Panc1 (cell line): ENCODE results near the gene MRPS7. TPM values are rescaled to one million over a fixed set of nuclear protein-coding genes. Genes with fewer than 3 reads are reported as not detected.
A peak's percentile ranks its signal among the peaks of the same experiment; 100 is the strongest.

Experiments
- ATAC-seq: fragments of 200-7000 bp; cut with Tn5 transposase; 2 replicates; pipeline ENCODE4 v1.9.1; 2020; ENCODE audit warnings: mild to moderate bottlenecking, moderate library complexity
- BruUV-seq: library from RNA; stranded (reverse); fragments of 400-500 nt; replicated peaks from 2 replicates; lab custom pipeline; 2021; lab: Mats Ljungman, UMichigan
- CTCF ChIA-PET: fragments of 300-600 bp; sonication (Branson Sonifier 250); formaldehyde crosslinking; loops from one replicate; lab custom pipeline; 2022; ENCODE audit warnings: antibody characterized with exemption; lab: Charles Lee
- POLR2A ChIA-PET: fragments of 300-600 bp; sonication (Branson Sonifier 250); formaldehyde crosslinking; loops from one replicate; lab custom pipeline; 2022; ENCODE audit warnings: antibody characterized with exemption; lab: Charles Lee
- DNase-seq: peaks from one replicate; pipeline ENCODE4 v3.0.0-alpha.2; 2010; ENCODE audit warnings: low read depth, low spot score
- H3K27ac ChIP-seq: 2 replicates; pipeline ENCODE4 v1.5.1; 2011; ENCODE audit warnings: mild to moderate bottlenecking, low read length, inconsistent platforms
- H3K27me3 ChIP-seq: fragments of 200-500 bp; sonication (Bioruptor generic); 2 replicates; pipeline ENCODE4 v1.6.0; 2014; ENCODE audit warnings: low read length, inconsistent platforms; ENCODE audit not compliant: control insufficient read depth, insufficient read depth
- H3K36me3 ChIP-seq: fragments of 200-500 bp; sonication (Bioruptor generic); 2 replicates; pipeline ENCODE4 v1.5.1; 2014; ENCODE audit warnings: inconsistent platforms, mild to moderate bottlenecking, low read length, moderate library complexity; ENCODE audit not compliant: control insufficient read depth, insufficient read depth
- H3K4me1 ChIP-seq: 2 replicates; pipeline ENCODE4 v1.5.1; 2011; ENCODE audit warnings: inconsistent platforms, mild to moderate bottlenecking, low read length, moderate library complexity; ENCODE audit not compliant: control insufficient read depth, insufficient read depth
- H3K4me3 ChIP-seq, 2 experiments: 2 replicates each; pipeline ENCODE4 v1.5.1; 2011 to 2012; ENCODE audit warnings: low read depth in 2 of 2, low read length in 2 of 2, mild to moderate bottlenecking in 2 of 2, inconsistent platforms in 1 of 2, moderate library complexity in 1 of 2
- H3K9me3 ChIP-seq: fragments of 200-500 bp; sonication (Bioruptor generic); 2 replicates; pipeline ENCODE4 v1.5.1; 2014; ENCODE audit warnings: low read depth, mild to moderate bottlenecking, inconsistent platforms, low read length, moderate library complexity; ENCODE audit not compliant: control insufficient read depth, insufficient read depth
- CTCF ChIP-seq: fragments of 450-650 bp; IDR thresholded peaks from 2 replicates; pipeline ENCODE4 v1.5.1; 2017; ENCODE audit warnings: mild to moderate bottlenecking
- POLR2AphosphoS5 ChIP-seq: IDR thresholded peaks from 2 replicates; pipeline ENCODE4 v1.6.1; 2012; ENCODE audit warnings: mild to moderate bottlenecking, low read depth, low read length, moderate library complexity
- SIN3A ChIP-seq: IDR thresholded peaks from 2 replicates; pipeline ENCODE4 v1.6.1; 2012; ENCODE audit warnings: low read depth, mild to moderate bottlenecking, low read length, moderate library complexity, borderline replicate concordance; ENCODE audit not compliant: insufficient read depth
- TCF7L2 ChIP-seq: IDR thresholded peaks from 2 replicates; pipeline ENCODE4 v1.6.1; 2011; ENCODE audit warnings: mild to moderate bottlenecking, low read depth, low read length, inconsistent platforms
- in situ Hi-C: cut with HindIII; loops from 2 replicates; pipeline ENCODE4 v1.10.0; 2016; ENCODE audit warnings: low sequenced_read_pairs, low pct_unique_long_range_greater_than_20kb
- intact Hi-C: fragments of 100-400 bp; cut with micrococcal nuclease; formaldehyde crosslinking; loops from one replicate; pipeline ENCODE4 v1.10.0; 2022; ENCODE audit not compliant: unreplicated experiment
- total RNA-seq: library from RNA; stranded (reverse); gene quantifications from one replicate; pipeline ENCODE4 v1.2.1, GENCODE V29; 2021; ENCODE audit not compliant: unreplicated experiment
- TF ChIP-seq, protein P1 (sequence below), 2 experiments: IDR thresholded peaks; 2 replicates each; pipeline ENCODE4 v1.6.1; 2011 to 2012; ENCODE audit warnings: low read depth in 2 of 2, control low read depth in 1 of 2, low read length in 1 of 2, mild to moderate bottlenecking in 1 of 2, moderate library complexity in 1 of 2; ENCODE audit not compliant: insufficient read depth in 1 of 2

The MRPS7 gene
- total RNA-seq, 1 experiment from 2014 or later, result 85.0 TPM

DNA sequence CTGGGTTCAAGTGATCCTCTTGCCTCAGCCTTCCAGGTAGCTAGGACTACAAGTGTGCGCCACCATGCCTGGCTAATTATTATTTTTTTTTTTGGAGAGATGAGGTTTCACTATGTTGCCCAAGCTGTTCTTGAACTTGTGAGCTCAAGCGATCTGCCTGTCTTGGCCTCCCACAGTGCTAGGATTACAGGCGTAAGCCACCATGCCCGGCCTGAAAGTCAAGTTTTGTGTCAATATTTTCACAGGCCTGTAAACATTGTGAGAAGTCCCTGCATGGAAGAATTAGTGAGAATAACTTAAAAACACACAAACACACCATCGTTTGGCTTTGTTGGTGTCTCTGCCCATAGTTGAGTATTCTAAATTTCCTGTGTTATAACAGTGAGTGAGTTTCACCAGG is 34.0 kb upstream of the MRPS7 start:
- in situ Hi-C loops, result no loop called here
- DNase-seq (no peak), ATAC-seq (no peak)
- ChIA-PET POLR2A (no interaction called here), CTCF (no interaction called here)
- Histone ChIP-seq H3K4me1 (no peaks in the 10 kb centered on the region), H3K4me3 (no peak overlapping the region), H3K9me3 (no peaks in the 10 kb centered on the region), H3K27ac (no peak overlapping the region), H3K36me3 (peaks cover 22% of the 10 kb centered on the region), H3K27me3 (no peaks in the 10 kb centered on the region)
- no TSS peak for BruUV-seq
- TF ChIP-seq CTCF (no peak), TCF7L2 (no peak), SIN3A (no peak)
- intact Hi-C loops, result no loop called here

DNA sequence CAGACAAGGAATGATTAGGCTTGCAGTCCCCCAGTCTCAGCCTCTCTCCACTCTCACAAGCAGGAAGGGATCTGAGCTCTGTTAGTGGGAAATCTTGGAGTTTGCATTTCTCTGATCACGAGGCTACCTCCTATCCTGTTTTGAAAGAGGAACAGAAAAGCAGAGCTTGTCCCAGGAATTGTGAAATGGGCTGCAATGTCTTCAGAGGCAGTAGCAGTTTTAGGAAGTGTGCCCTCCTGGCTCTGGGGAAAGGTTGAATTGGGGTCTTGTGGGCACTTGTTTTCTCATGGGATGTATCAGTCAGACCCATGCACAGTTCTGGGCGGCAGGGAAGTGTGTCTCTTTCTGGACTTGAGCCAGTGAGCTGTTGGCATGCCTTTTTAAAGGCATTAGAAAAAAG is 33.4 kb upstream of the MRPS7 start:
- in situ Hi-C loops, result no loop called here
- DNase-seq (no peak), ATAC-seq (no peak)
- POLR2A ChIA-PET, result no interaction called here
- H3K4me3 ChIP-seq, result no peak overlapping the region
- intact Hi-C loops, result no loop called here
- H3K9me3 ChIP-seq, result no peaks in the 10 kb centered on the region
- TSS peak; percentile 40 for BruUV-seq
- H3K27me3 ChIP-seq, result no peaks in the 10 kb centered on the region
- H3K4me1 ChIP-seq, result no peaks in the 10 kb centered on the region
- CTCF ChIA-PET, result no interaction called here
- no peak overlapping the region for H3K27ac ChIP-seq
- peaks cover 20% of the 10 kb centered on the region for H3K36me3 ChIP-seq
- TF ChIP-seq CTCF (no peak), TCF7L2 (no peak), SIN3A (no peak), POLR2AphosphoS5 (no peak)
- TF ChIP-seq, protein P1, sequence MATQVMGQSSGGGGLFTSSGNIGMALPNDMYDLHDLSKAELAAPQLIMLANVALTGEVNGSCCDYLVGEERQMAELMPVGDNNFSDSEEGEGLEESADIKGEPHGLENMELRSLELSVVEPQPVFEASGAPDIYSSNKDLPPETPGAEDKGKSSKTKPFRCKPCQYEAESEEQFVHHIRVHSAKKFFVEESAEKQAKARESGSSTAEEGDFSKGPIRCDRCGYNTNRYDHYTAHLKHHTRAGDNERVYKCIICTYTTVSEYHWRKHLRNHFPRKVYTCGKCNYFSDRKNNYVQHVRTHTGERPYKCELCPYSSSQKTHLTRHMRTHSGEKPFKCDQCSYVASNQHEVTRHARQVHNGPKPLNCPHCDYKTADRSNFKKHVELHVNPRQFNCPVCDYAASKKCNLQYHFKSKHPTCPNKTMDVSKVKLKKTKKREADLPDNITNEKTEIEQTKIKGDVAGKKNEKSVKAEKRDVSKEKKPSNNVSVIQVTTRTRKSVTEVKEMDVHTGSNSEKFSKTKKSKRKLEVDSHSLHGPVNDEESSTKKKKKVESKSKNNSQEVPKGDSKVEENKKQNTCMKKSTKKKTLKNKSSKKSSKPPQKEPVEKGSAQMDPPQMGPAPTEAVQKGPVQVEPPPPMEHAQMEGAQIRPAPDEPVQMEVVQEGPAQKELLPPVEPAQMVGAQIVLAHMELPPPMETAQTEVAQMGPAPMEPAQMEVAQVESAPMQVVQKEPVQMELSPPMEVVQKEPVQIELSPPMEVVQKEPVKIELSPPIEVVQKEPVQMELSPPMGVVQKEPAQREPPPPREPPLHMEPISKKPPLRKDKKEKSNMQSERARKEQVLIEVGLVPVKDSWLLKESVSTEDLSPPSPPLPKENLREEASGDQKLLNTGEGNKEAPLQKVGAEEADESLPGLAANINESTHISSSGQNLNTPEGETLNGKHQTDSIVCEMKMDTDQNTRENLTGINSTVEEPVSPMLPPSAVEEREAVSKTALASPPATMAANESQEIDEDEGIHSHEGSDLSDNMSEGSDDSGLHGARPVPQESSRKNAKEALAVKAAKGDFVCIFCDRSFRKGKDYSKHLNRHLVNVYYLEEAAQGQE (IDR thresholded peaks at IDR 0.05; ENCODE audit: insufficient read depth in 1 of 2, low read depth in 2 of 2, low read length in 1 of 2), result no peak

DNA sequence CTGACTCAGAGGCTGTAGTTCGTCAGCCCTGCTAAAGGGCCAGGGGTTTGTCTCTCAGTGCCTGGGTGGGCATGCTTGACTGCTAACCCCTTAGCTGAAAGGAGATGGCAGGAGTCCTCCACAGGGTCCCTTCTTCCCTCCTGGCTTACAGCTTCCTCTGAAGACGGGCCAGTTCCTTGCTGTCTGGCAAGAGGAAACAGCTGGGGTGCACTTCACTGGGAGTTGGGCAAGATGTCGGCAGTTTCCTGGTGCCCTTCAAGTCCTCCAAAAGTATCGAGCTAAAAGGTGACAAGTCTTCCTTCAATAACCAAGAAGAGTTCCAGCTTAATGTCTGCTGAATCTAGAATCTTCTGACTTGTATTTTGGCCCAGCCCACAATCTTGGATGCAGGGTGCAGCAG is 32.8 kb upstream of the MRPS7 start:
- Histone ChIP-seq H3K27ac (no peak overlapping the region), H3K27me3 (no peaks in the 10 kb centered on the region), H3K36me3 (peaks cover 20% of the 10 kb centered on the region), H3K9me3 (no peaks in the 10 kb centered on the region), H3K4me1 (no peaks in the 10 kb centered on the region), H3K4me3 (no peak overlapping the region)
- DNase-seq (no peak), ATAC-seq (no peak)
- POLR2A ChIA-PET, result no interaction called here
- CTCF ChIA-PET, result no interaction called here
- intact Hi-C loops (no loop called here), in situ Hi-C loops (no loop called here)
- BruUV-seq, result no TSS peak
- TF ChIP-seq, protein P1 (IDR thresholded peaks at IDR 0.05; ENCODE audit: insufficient read depth in 1 of 2, low read depth in 2 of 2, low read length in 1 of 2), result no peak
- no peak for TF ChIP-seq TCF7L2
